Ishikawa (cell line): Measurements from ENCODE around the gene NHSL1.

Experiments used
- CEBPB ChIP-seq: IDR thresholded peaks from 2 replicates; pipeline ENCODE4 v1.6.1; 2012
- FOXM1 ChIP-seq: IDR thresholded peaks from 2 replicates; pipeline ENCODE4 v1.6.1; 2012; ENCODE audit warnings: low read depth, borderline replicate concordance
- MAX ChIP-seq: IDR thresholded peaks from 2 replicates; pipeline ENCODE4 v1.6.1; 2012
- RAD21 ChIP-seq: IDR thresholded peaks from 2 replicates; pipeline ENCODE4 v1.6.1; 2012; ENCODE audit warnings: low read depth
- REST ChIP-seq: IDR thresholded peaks from 2 replicates; pipeline ENCODE4 v1.6.1; 2012; ENCODE audit warnings: low read depth, mild to moderate bottlenecking
- TAF1 ChIP-seq: IDR thresholded peaks from 2 replicates; pipeline ENCODE4 v1.6.1; 2012; ENCODE audit warnings: low read depth, mild to moderate bottlenecking
- TEAD4 ChIP-seq: IDR thresholded peaks from 2 replicates; pipeline ENCODE4 v1.6.1; 2012
- YY1 ChIP-seq: IDR thresholded peaks from 2 replicates; pipeline ENCODE4 v1.6.1; 2012; ENCODE audit warnings: low read depth
- TF ChIP-seq, protein P1 (sequence below): IDR thresholded peaks from 2 replicates; pipeline ENCODE4 v1.6.1; 2012

GRCh38 chr6:138491017-138491416, 8.3 kb downstream of the NHSL1 start:
- TF ChIP-seq RAD21 (no peak), REST (no peak), MAX (no peak), YY1 (no peak), CEBPB (no peak), TEAD4 (no peak), TAF1 (no peak), FOXM1 (no peak)
- TF ChIP-seq, protein P1, sequence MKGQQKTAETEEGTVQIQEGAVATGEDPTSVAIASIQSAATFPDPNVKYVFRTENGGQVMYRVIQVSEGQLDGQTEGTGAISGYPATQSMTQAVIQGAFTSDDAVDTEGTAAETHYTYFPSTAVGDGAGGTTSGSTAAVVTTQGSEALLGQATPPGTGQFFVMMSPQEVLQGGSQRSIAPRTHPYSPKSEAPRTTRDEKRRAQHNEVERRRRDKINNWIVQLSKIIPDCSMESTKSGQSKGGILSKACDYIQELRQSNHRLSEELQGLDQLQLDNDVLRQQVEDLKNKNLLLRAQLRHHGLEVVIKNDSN: no peak
